Activated T-cell treated with anti-CD3 and anti-CD28 coated beads, Interleukin-2, amount 50 U/mL, for 24 hours (primary cell): ENCODE results near the gene PYGB.
A peak's percentile ranks its signal among the peaks of the same experiment; 100 is the strongest.

Experiments used
- DNase-seq: peaks from one replicate; pipeline ENCODE4 v3.0.0-alpha.2; 2020
- H3K27ac Mint-ChIP-seq: 2 replicates; pipeline ENCODE4 v1.8.0; 2020; ENCODE audit warnings: mild to moderate bottlenecking, mixed read lengths
- H3K27me3 Mint-ChIP-seq: 2 replicates; pipeline ENCODE4 v1.8.0; 2020; ENCODE audit warnings: mixed read lengths
- H3K36me3 Mint-ChIP-seq: 2 replicates; pipeline ENCODE4 v1.8.0; 2020; ENCODE audit warnings: low read depth, mixed read lengths
- H3K4me1 Mint-ChIP-seq: 2 replicates; pipeline ENCODE4 v1.8.0; 2020; ENCODE audit warnings: low read depth, mixed read lengths
- H3K4me3 Mint-ChIP-seq: 2 replicates; pipeline ENCODE4 v1.8.0; 2020; ENCODE audit warnings: mild to moderate bottlenecking, moderate library complexity, mixed read lengths
- H3K9me3 Mint-ChIP-seq: 2 replicates; pipeline ENCODE4 v1.8.0; 2020; ENCODE audit warnings: mixed read lengths

The PYGB gene

DNA sequence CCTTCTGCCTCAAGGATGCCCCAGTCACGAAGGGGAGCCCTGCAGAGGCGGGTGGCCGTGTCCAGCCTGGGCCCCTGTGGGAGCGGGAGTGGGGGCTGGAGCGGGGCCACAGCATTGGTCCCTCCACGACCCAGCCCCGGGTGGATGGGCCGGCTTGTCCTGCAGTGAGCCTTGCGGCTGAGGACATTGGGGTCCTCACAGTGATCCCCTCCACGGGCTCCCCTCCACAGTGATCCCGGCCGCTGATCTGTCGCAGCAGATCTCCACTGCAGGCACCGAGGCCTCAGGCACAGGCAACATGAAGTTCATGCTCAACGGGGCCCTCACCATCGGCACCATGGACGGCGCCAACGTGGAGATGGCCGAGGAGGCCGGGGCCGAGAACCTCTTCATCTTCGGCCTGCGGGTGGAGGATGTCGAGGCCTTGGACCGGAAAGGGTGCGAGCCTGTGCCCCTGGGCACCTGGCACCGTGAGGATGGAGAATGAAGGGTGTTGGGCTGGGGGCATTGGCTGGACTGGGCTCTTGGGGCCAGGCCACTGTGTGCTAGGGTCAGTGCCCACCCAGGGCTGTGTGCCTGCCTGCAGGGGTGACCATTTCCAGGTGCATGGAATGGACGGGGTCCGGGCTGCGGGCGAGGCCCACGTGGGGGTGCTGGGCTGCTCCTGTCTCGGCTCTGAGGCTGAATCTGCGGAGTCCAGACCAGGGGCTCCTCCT, 44.4 kb downstream of the PYGB start:
- DNase-seq: no peak
- H3K27ac Mint-ChIP-seq: peak overlapping the region; percentile 47
- no peaks in the 10 kb centered on the region for H3K9me3 Mint-ChIP-seq
- H3K36me3 Mint-ChIP-seq: peaks cover 80% of the 10 kb centered on the region
- H3K27me3 Mint-ChIP-seq: no peaks in the 10 kb centered on the region
- peaks cover 4% of the 10 kb centered on the region for H3K4me1 Mint-ChIP-seq
- H3K4me3 Mint-ChIP-seq: no peak overlapping the region

DNA sequence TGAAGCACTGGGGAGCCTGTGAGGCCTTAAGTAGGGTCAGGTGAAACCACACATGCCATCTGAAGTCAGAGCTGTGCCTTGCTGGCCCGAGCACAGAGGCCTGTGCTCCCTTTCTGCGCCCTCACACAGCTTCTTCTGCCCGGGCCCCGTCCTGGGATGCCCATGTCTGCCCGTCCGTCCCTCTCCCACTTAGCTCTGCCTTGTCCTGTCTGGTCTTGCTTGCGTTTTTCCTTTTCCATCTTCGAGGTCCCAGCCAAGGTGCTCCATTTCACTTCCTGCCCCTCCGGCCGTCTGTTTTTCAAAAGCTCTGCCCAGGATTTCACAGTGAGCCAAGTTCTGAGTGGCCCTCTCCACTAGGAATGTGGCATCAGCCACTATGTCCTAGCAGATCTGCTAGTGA, 45.6 kb downstream of the PYGB start:
- peaks cover 4% of the 10 kb centered on the region for H3K4me1 Mint-ChIP-seq
- DNase-seq: no peak
- no peaks in the 10 kb centered on the region for H3K27me3 Mint-ChIP-seq
- H3K27ac Mint-ChIP-seq: peak overlapping the region; percentile 76
- H3K36me3 Mint-ChIP-seq: peaks cover 80% of the 10 kb centered on the region
- H3K4me3 Mint-ChIP-seq: no peak overlapping the region
- H3K9me3 Mint-ChIP-seq: no peaks in the 10 kb centered on the region

DNA sequence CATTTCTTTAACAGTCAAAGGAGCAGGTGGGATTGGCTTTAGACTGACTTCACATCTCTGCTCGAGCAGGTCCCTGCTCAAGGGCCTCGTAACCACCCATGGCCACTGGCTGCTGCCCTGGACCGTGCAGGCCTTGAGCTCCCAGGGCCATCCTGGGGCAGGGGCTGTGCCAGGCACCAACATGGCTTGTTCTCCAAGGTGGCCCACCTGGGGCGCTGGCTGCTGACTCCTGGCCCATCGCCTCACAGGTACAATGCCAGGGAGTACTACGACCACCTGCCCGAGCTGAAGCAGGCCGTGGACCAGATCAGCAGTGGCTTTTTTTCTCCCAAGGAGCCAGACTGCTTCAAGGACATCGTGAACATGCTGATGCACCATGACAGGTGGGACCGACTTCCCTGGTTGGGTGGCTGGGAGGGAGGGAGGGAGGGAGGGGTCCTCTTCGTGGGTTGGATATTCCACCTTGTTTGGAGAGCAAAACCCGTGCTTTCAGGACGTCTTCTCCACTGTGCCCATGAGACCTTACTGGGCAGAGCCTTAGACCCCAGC, 46.1 kb downstream of the PYGB start:
- no peaks in the 10 kb centered on the region for H3K27me3 Mint-ChIP-seq
- no peak for DNase-seq
- H3K4me3 Mint-ChIP-seq: no peak overlapping the region
- peaks cover 2% of the 10 kb centered on the region for H3K4me1 Mint-ChIP-seq
- H3K9me3 Mint-ChIP-seq: no peaks in the 10 kb centered on the region
- peaks cover 80% of the 10 kb centered on the region for H3K36me3 Mint-ChIP-seq
- peak overlapping the region; percentile 77 for H3K27ac Mint-ChIP-seq

DNA sequence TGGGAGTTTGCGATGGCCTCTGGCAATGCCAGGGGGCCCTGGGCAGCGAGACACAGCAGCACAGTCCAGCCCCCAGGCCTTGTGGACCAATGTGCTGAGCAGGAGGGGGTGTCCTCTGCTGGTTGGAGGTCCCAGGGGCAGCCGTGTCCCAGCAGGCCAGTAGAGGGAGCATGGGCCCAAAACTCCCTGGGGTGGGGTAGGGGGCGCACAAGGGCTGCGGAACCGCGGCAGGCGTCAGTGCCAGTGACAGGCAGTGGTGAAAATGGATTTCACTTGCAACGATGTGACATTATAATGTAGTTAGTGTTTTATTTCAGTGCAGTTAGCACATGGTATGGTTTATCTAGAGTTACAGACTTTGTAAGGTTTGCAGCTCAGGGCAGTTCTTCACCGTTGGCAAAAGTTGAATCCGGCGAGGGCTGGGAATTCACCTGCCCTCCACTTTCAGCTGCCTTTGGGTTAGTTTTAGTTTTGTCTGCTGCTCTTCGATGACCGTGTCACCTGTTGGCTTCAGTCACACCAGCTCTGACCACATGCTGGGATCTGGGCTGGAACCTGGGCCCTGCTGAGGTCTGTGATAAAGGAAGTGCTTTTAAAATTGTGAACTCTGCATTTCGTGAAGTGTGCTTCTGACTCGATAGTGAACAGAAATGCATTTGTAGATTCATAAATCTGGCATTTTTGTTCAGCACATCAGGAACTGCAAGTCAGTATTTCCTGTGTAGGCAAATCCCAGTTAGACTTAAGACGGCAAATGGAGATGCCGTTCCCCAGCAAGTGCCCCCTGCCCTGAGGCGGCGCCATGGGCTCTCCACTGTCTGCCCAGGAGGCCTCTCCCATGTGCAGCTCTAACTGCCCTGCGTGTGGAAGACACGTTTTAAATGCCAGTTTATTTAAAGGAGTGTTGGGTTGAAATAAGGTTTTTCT, 46.8 kb downstream of the PYGB start:
- Mint-ChIP-seq H3K36me3 (peaks cover 78% of the 10 kb centered on the region), H3K27me3 (no peaks in the 10 kb centered on the region), H3K4me3 (no peak overlapping the region), H3K4me1 (peaks cover 2% of the 10 kb centered on the region), H3K9me3 (no peaks in the 10 kb centered on the region), H3K27ac (peak overlapping the region; percentile 77)
- peak; percentile 76 for DNase-seq

DNA sequence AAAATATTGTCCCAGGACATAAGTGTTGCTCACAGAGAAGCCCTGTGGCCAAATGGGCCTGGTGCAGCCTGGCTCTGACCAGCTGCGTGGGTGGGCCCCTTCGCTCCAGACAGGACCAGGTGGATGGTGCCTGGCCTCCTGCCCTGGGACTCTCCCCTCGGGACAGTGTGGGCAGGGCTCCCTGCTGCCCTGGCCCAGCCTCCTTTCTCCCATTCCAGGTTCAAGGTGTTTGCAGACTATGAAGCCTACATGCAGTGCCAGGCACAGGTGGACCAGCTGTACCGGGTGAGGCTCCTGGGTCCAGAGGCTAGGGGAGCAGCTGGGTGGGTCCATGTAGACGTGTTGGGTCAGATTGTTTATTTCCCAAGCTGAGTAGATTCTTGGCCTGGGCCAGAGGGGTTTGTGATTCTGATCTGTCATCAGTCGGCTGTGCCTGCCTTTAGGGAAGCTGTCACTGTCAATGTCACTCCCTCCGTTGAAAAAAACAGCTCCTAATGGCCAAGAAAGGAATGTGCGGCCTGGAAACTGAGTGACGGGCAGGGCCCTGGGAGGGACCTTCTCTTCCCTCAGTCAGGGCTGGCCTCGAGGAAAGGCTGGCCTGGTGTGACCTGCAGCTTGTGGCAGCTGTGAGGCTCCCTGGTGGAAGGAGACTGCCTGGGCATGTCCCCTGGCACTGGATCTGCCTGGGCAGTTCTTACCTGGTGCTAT, 47.7 kb downstream of the PYGB start:
- Mint-ChIP-seq H3K9me3 (no peaks in the 10 kb centered on the region), H3K4me3 (no peak overlapping the region), H3K27ac (peak overlapping the region; percentile 77), H3K4me1 (peaks cover 2% of the 10 kb centered on the region), H3K27me3 (no peaks in the 10 kb centered on the region), H3K36me3 (peaks cover 73% of the 10 kb centered on the region)
- DNase-seq: no peak

DNA sequence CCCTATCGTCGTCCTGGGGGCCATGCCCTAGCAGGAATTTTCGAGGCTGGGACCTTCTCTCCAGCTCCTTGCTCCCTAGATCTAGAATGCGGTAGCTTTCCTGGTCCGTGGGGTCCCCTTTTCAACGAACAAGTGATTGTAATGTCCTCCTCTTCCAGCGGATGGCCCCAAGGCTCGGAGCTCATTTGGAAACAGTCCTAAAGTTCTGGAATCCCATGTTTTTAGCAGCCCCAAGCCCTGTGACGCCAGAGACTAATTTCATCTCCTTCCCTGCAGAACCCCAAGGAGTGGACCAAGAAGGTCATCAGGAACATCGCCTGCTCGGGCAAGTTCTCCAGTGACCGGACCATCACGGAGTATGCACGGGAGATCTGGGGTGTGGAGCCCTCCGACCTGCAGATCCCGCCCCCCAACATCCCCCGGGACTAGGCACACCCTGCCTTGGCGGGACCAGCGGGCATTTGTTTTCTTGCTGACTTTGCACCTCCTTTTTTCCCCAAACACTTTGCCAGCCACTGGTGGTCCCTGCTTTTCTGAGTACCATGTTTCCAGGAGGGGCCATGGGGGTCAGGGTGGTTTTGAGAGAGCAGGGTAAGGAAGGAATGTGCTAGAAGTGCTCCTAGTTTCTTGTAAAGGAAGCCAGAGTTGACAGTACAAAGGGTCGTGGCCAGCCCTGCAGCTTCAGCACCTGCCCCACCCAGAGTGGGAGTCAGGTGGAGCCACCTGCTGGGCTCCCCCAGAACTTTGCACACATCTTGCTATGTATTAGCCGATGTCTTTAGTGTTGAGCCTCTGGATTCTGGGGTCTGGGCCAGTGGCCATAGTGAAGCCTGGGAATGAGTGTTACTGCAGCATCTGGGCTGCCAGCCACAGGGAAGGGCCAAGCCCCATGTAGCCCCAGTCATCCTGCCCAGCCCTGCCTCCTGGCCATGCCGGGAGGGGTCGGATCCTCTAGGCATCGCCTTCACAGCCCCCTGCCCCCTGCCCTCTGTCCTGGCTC, 48.5 kb downstream of the PYGB start:
- Mint-ChIP-seq H3K36me3 (peaks cover 69% of the 10 kb centered on the region), H3K27ac (peak overlapping the region; percentile 57), H3K27me3 (no peaks in the 10 kb centered on the region), H3K4me1 (peaks cover 2% of the 10 kb centered on the region), H3K4me3 (no peak overlapping the region), H3K9me3 (no peaks in the 10 kb centered on the region)
- peak; percentile 46 for DNase-seq

DNA sequence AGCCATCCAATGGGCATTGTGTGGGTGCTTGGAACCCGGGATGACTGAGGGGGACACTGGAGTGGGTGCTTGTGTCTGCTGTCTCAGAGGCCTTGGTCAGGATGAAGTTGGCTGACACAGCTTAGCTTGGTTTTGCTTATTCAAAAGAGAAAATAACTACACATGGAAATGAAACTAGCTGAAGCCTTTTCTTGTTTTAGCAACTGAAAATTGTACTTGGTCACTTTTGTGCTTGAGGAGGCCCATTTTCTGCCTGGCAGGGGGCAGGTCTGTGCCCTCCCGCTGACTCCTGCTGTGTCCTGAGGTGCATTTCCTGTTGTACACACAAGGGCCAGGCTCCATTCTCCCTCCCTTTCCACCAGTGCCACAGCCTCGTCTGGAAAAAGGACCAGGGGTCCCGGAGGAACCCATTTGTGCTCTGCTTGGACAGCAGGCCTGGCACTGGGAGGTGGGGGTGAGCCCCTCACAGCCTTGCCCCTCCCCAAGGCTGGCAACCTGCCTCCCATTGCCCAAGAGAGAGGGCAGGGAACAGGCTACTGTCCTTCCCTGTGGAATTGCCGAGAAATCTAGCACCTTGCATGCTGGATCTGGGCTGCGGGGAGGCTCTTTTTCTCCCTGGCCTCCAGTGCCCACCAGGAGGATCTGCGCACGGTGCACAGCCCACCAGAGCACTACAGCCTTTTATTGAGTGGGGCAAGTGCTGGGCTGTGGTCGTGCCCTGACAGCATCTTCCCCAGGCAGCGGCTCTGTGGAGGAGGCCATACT, 49.4 kb downstream of the PYGB start:
- peaks cover 68% of the 10 kb centered on the region for H3K36me3 Mint-ChIP-seq
- H3K27ac Mint-ChIP-seq: peak overlapping the region; percentile 57

DNA sequence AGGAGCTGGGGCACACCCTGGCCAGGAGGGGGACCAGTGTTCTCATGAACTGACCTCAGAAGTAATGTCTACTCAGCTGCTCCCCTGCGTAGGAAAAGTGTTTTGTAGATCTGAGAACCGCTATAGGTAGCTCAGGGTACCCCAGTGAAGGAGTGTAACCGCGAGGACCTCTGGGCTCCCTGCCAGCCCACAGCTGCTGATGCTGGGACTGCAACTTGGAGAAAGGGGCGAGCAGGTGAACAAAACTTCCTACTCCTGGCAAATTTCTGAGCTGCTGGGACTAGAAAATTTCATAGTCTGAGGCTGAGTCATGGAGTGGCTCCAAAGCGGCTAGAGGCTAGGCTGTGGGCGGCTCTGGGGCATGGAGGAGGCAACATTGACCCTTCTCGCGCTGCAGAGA, 51.9 kb downstream of the PYGB start:
- H3K4me1 Mint-ChIP-seq: peaks cover 1% of the 10 kb centered on the region
- H3K4me3 Mint-ChIP-seq: no peak overlapping the region
- H3K27ac Mint-ChIP-seq: peak overlapping the region; percentile 40
- H3K9me3 Mint-ChIP-seq: no peaks in the 10 kb centered on the region
- H3K27me3 Mint-ChIP-seq: no peaks in the 10 kb centered on the region
- no peak for DNase-seq
- H3K36me3 Mint-ChIP-seq: peaks cover 68% of the 10 kb centered on the region

More for the DNA sequence above, 49.4 kb downstream of the PYGB start:
- Mint-ChIP-seq H3K4me3 (no peak overlapping the region), H3K27me3 (no peaks in the 10 kb centered on the region), H3K4me1 (peaks cover 2% of the 10 kb centered on the region), H3K9me3 (no peaks in the 10 kb centered on the region)
- DNase-seq: no peak

DNA sequence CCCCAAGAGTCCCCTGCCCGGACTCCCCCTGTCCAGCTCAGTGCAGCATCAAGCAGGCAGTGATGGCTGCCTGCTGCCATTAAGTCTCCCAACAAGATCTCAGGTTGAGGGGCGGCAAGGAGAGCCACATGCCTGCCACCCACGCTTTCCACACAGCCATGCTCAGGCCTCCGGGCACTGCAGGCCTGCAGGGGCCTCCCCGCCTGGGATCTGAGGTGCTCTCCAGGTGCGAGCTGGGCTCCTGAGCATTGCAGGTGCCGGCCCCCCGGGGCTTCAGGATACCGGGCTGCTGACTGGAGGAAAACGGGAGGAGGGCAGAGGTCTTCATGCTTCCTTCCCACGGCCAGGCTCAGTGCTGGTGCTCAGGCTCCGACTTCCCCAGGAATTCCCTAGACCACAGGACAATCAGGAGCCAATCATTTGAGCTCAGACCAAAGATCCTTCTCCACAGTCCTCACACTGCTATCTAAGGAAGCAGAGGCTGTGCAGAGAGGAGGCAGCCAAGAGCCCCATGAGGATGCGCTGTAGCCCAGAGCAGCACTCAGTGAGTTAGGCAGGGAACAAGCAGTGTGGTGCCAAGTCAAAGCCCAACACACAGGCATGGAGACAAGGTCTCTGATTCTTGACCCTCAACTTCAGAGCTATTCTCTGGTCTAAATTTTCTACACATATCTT, 52.7 kb downstream of the PYGB start:
- Mint-ChIP-seq H3K36me3 (peaks cover 62% of the 10 kb centered on the region), H3K27me3 (no peaks in the 10 kb centered on the region), H3K27ac (peak overlapping the region; percentile 63), H3K4me1 (no peaks in the 10 kb centered on the region), H3K4me3 (no peak overlapping the region), H3K9me3 (no peaks in the 10 kb centered on the region)
- no peak for DNase-seq

DNA sequence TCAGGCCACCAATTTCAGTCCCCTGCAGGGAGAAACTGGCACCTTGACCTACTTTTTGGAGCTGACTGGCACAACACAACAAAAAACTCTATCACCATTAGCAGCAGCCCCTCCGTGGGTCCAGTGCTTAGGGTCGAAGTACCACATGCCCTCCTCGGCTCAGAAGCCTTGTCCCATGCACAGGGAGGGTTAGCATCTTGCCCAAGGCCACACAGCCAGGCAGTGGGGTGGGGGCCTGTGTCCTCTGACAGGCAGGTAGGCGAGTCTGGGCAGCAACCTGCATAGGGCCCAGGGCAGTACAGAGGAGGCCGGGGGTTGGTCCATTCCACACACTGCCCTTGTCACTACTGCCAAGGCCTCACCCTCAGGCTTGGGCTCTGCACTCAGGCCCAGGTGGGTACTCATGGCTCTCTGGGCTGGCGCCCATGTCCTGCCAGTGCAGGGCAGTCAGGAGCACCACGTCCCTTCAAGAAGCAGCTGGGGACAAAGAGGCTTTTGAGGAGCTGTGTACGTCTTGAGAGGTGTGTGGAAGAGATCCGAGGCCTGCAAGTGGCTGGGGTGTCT, 53.6 kb downstream of the PYGB start:
- no peaks in the 10 kb centered on the region for H3K4me1 Mint-ChIP-seq
- no peaks in the 10 kb centered on the region for H3K9me3 Mint-ChIP-seq
- H3K27me3 Mint-ChIP-seq: no peaks in the 10 kb centered on the region
- no peak for DNase-seq
- peak overlapping the region; percentile 63 for H3K27ac Mint-ChIP-seq
- H3K4me3 Mint-ChIP-seq: no peak overlapping the region
- peaks cover 55% of the 10 kb centered on the region for H3K36me3 Mint-ChIP-seq

DNA sequence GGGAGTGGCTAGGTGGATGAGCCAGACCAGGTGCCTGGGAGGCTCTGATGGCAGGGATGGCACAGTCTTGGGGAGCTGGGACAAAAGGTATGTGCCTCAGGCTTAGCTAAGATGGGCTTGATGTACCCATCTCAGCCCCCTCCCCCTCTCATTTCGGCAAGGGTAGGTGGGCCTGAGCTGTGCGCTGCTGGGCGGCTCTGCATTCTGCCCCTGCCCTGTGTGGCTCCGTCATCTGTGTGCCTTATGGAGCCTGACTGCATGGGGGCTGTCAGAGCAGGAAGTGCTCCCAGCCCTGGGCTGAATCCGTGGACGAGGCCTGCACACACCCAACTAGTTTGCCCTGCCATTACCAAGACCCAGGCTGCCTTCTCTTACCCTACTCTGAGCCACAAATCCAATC, 54.7 kb downstream of the PYGB start:
- Mint-ChIP-seq H3K9me3 (no peaks in the 10 kb centered on the region), H3K27ac (no peak overlapping the region), H3K27me3 (no peaks in the 10 kb centered on the region), H3K4me1 (no peaks in the 10 kb centered on the region), H3K36me3 (peaks cover 55% of the 10 kb centered on the region), H3K4me3 (no peak overlapping the region)
- no peak for DNase-seq

DNA sequence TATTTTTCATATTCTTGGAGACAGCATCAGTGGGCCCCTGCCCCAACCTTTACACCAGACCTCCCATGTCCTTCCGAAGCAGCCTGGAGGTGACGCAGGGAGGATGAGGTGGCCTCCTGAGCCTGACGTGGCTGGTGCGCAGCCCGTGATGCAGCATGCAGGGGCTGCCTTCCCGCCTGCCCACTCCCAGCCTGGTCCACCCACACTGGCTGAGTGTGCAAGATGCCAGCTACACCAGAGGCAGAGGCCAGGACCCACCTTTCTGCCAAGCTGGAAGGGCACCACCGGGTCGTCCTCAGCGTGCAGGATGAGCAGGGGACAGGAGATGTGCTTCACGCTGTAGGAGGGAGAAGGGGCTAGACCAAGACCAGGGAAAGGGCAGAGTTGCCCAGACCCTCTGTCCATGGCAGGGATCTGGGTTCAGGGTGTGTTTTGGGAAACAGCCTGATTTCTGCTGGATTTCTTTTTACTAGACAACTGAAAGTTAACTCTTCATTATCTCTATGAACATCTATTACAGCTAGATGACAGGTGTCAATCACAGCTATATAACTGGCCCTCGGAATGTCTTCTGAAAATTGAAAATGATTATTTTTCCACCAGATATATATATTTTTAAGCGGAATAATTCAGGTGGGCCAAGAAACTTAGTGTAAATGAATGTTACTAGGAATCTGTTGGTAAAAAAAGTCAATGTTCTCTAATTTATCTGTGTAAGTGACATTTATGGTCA, 55.6 kb downstream of the PYGB start:
- H3K27me3 Mint-ChIP-seq: no peaks in the 10 kb centered on the region
- H3K4me3 Mint-ChIP-seq: no peak overlapping the region
- H3K4me1 Mint-ChIP-seq: no peaks in the 10 kb centered on the region
- no peaks in the 10 kb centered on the region for H3K9me3 Mint-ChIP-seq
- DNase-seq: no peak
- H3K27ac Mint-ChIP-seq: peak overlapping the region; percentile 47
- H3K36me3 Mint-ChIP-seq: peaks cover 52% of the 10 kb centered on the region
